Liver (tissue), 9 donors: ENCODE results near the gene MAP3K3. TPM values are rescaled to one million over a fixed set of nuclear protein-coding genes. Genes with fewer than 3 reads are reported as not detected.

Source experiments
- DNase-seq: peaks from one replicate; pipeline ENCODE4 v3.0.0-alpha.2; 2017; ENCODE audit warnings: low spot score
- H3K27ac ChIP-seq, 2 donors: one replicate each; pipeline ENCODE4 v1.7.0; 2013; ENCODE audit warnings: inconsistent platforms in 2 of 2, low read length in 2 of 2, control low read depth in 1 of 2, low read depth in 1 of 2, mild to moderate bottlenecking in 1 of 2
- H3K27me3 ChIP-seq, 4 donors: one replicate each; pipeline versions ENCODE4 v1.6.1 to v1.7.0; 2013; ENCODE audit warnings: low read length in 3 of 4, inconsistent platforms in 1 of 4, mild to moderate bottlenecking in 1 of 4, moderate library complexity in 1 of 4; ENCODE audit not compliant: control insufficient read depth in 4 of 4, insufficient read depth in 4 of 4
- H3K36me3 ChIP-seq, 4 donors: one replicate each; pipeline versions ENCODE4 v1.6.1 to v1.7.0; 2013; ENCODE audit warnings: low read length in 3 of 4, mild to moderate bottlenecking in 3 of 4, low read depth in 1 of 4, moderate library complexity in 1 of 4; ENCODE audit not compliant: control insufficient read depth in 4 of 4, insufficient read depth in 3 of 4
- H3K4me1 ChIP-seq, 4 donors: one replicate each; pipeline versions ENCODE4 v1.6.1 to v1.7.0; 2013; ENCODE audit warnings: low read length in 3 of 4, mild to moderate bottlenecking in 3 of 4, moderate library complexity in 1 of 4; ENCODE audit not compliant: control insufficient read depth in 4 of 4, insufficient read depth in 4 of 4
- H3K4me3 ChIP-seq, 3 donors: one replicate each; pipeline versions ENCODE4 v1.6.1 to v1.7.0; 2013; ENCODE audit warnings: low read length in 3 of 3, control low read depth in 1 of 3, low read depth in 1 of 3, mild to moderate bottlenecking in 1 of 3
- H3K9ac ChIP-seq, 2 donors: one replicate each; pipeline ENCODE4 v1.7.0; 2013; ENCODE audit warnings: low read length in 2 of 2, mild to moderate bottlenecking in 2 of 2, moderate library complexity in 2 of 2, control low read depth in 1 of 2, low read depth in 1 of 2
- H3K9me3 ChIP-seq, 4 donors: one replicate each; pipeline versions ENCODE4 v1.6.1 to v1.7.0; 2013; ENCODE audit warnings: low read length in 3 of 4; ENCODE audit not compliant: control insufficient read depth in 4 of 4
- EGR1 ChIP-seq, 2 donors: IDR thresholded peaks; 2 replicates each; pipeline ENCODE4 v1.6.1; 2016 to 2018; ENCODE audit warnings: antibody characterized with exemption in 2 of 2, low read depth in 2 of 2
- FOXA1 ChIP-seq: IDR thresholded peaks from 2 replicates; pipeline ENCODE4 v1.6.1; 2016; ENCODE audit warnings: antibody characterized with exemption
- FOXA2 ChIP-seq: IDR thresholded peaks from 2 replicates; pipeline ENCODE4 v1.6.1; 2016; ENCODE audit warnings: antibody characterized with exemption
- GABPA ChIP-seq, 2 donors: IDR thresholded peaks in 1 of 2; conservative IDR thresholded peaks in 1 of 2; 2 replicates each; pipeline ENCODE4 v1.6.1; 2016; ENCODE audit warnings: antibody characterized with exemption in 2 of 2, mild to moderate bottlenecking in 1 of 2, moderate library complexity in 1 of 2
- HNF4A ChIP-seq, 2 donors: conservative IDR thresholded peaks; 2 replicates each; pipeline ENCODE4 v1.6.1; 2016; ENCODE audit warnings: antibody characterized with exemption in 2 of 2, mild to moderate bottlenecking in 2 of 2
- HNF4G ChIP-seq: IDR thresholded peaks from 2 replicates; pipeline ENCODE4 v1.6.1; 2016; ENCODE audit warnings: antibody characterized with exemption
- JUND ChIP-seq, 2 donors: IDR thresholded peaks; 2 replicates each; pipeline ENCODE4 v1.6.1; 2016; ENCODE audit warnings: antibody characterized with exemption in 2 of 2
- NR2F2 ChIP-seq: IDR thresholded peaks from 2 replicates; pipeline ENCODE4 v1.6.1; 2016; ENCODE audit warnings: antibody characterized with exemption
- RAD21 ChIP-seq, 2 donors: IDR thresholded peaks; 2 replicates each; pipeline ENCODE4 v1.6.1; 2016; ENCODE audit warnings: antibody characterized with exemption in 2 of 2, mild to moderate bottlenecking in 2 of 2
- RXRA ChIP-seq, 2 donors: IDR thresholded peaks; 2 replicates each; pipeline ENCODE4 v1.6.1; 2017 to 2018; ENCODE audit warnings: antibody characterized with exemption in 2 of 2, mild to moderate bottlenecking in 1 of 2
- SP1 ChIP-seq: IDR thresholded peaks from 2 replicates; pipeline ENCODE4 v1.6.1; 2018; ENCODE audit warnings: antibody characterized with exemption, mild to moderate bottlenecking
- TAF1 ChIP-seq: conservative IDR thresholded peaks from 2 replicates; pipeline ENCODE4 v1.6.1; 2016; ENCODE audit warnings: antibody characterized with exemption, mild to moderate bottlenecking
- WGBS: extraction: QIAGEN DNeasy Blood & Tissue Kit; methylation state at CpG from one replicate; pipeline ENCODE4 v1.1.7; 2013; 5-methylcytosine and 5-hydroxymethylcytosine counted together
- polyA plus RNA-seq, 2 donors: library from polyadenylated mRNA; stranded (reverse) in 1 of 2; unstranded in 1 of 2; fragments of 200-250 nt in 1 of 2; fragments of >200 nt in 1 of 2; fragmentation: Nextera tagmentation in 1 of 2; extraction: Ambion mirVana in 1 of 2; gene quantifications; one replicate each; pipeline versions ENCODE4 v1.2.1 to v1.2.3, GENCODE V29; 2013 to 2015
- total RNA-seq, 2 donors: library from RNA; depleted of rRNA; stranded (reverse); fragments of >200 nt; gene quantifications; one replicate each; pipeline ENCODE4 v1.2.3, GENCODE V29; 2014
- TF ChIP-seq, protein P1 (sequence below): fragments of 150-350 bp; IDR thresholded peaks from 2 replicates; pipeline ENCODE4 v1.5.1; 2017; ENCODE audit warnings: improper control_type of control experiment, low read depth, low read length; ENCODE audit not compliant: missing input control
- TF ChIP-seq, protein P2 (sequence below): IDR thresholded peaks from 2 replicates; pipeline ENCODE4 v1.6.1; 2016; ENCODE audit warnings: antibody characterized with exemption
- TF ChIP-seq, protein P3 (sequence below): IDR thresholded peaks from 2 replicates; pipeline ENCODE4 v1.6.1; 2016; ENCODE audit warnings: antibody characterized with exemption, mild to moderate bottlenecking
- TF ChIP-seq, protein P4 (sequence below): IDR thresholded peaks from 2 replicates; pipeline ENCODE4 v1.6.1; 2016; ENCODE audit warnings: antibody characterized with exemption
- TF ChIP-seq, protein P5 (sequence below): IDR thresholded peaks from 2 replicates; pipeline ENCODE4 v1.6.1; 2016; ENCODE audit warnings: antibody characterized with exemption
- donor health status: healthy.
- donor health status: healthy.
- donor health status: healthy.
- donor health status: healthy.
- donor health status: healthy.

Gene MAP3K3
- total and polyA plus RNA-seq, 4 donors, result 3.9 to 28.7 (median 11.0) TPM

DNA sequence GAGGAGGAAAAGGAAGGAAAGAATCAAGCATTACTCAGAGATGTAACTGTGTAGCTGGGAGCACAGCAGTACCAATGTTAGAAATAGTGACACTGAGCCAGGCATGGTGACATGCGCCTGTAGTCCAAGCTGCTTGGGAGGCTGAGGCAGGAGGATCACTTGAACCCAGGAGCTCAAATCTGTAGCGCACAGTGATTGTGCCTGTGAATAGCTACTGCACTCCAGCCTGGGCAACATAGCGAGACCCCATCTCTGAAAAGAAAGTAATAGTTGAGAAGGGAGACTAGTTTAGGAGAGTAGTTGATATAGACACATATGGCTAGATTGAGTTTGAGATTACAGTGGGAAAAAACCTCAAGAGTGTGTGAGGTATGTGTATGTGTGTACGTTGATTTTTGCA, 17.8 kb downstream of the MAP3K3 start:
- H3K9ac ChIP-seq, result no peak overlapping the region
- WGBS, result 98% methylated on average over 4 of the region's 4 CpGs
- TF ChIP-seq FOXA1 (no peak), HNF4A (conservative IDR thresholded peaks at IDR 0.05) (no peak), TAF1 (no peak), JUND (IDR thresholded peaks at IDR 0.05) (no peak), FOXA2 (no peak)
- TF ChIP-seq, protein P1, sequence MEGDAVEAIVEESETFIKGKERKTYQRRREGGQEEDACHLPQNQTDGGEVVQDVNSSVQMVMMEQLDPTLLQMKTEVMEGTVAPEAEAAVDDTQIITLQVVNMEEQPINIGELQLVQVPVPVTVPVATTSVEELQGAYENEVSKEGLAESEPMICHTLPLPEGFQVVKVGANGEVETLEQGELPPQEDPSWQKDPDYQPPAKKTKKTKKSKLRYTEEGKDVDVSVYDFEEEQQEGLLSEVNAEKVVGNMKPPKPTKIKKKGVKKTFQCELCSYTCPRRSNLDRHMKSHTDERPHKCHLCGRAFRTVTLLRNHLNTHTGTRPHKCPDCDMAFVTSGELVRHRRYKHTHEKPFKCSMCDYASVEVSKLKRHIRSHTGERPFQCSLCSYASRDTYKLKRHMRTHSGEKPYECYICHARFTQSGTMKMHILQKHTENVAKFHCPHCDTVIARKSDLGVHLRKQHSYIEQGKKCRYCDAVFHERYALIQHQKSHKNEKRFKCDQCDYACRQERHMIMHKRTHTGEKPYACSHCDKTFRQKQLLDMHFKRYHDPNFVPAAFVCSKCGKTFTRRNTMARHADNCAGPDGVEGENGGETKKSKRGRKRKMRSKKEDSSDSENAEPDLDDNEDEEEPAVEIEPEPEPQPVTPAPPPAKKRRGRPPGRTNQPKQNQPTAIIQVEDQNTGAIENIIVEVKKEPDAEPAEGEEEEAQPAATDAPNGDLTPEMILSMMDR, result no peak
- H3K4me3 ChIP-seq, result no peak overlapping the region
- no peak for DNase-seq
- no peaks in the 10 kb centered on the region for H3K27me3 ChIP-seq
- H3K27ac ChIP-seq, result no peak overlapping the region
- H3K36me3 ChIP-seq, result peaks cover 0 to 10% (median 2%) of the 10 kb centered on the region in 4 donors
- no peaks in the 10 kb centered on the region for H3K9me3 ChIP-seq
- no peaks in the 10 kb centered on the region for H3K4me1 ChIP-seq

DNA sequence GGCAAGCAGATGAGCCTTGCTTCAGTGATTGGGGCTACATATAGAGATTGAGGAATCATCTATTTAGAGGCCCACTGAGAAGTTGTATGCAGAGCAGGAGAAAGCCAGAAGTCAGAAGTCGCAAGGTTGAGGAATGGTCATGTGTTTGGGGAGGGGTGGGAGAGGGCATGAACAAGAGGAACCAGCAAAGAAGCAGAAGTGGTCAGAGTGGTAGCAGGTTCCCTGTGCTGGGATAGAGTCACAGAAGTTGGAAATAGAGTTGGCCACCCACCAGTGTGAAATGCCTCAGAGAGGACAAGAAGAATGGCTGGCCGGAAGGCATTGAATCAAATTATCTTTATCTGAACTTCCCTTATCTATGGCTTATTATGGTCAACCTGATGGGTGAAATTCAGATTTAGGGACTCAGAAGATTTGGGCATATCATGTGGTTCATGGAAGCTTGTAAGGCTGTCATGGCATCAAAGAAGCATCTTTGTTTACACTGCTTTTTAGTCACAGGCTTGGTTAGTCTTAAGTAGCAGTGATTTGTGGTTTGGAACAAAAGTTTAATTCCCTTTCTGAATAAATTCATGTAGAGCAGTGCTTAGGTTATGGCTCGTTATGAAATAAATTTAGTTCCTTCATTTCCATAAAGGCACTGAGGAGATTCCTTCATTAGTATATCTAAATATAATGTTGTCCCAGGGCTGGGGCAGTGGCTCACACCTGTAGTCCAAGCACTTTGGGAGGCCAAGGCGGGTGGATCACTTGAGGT, 19.7 kb downstream of the MAP3K3 start:
- Histone ChIP-seq H3K9me3 (no peaks in the 10 kb centered on the region), H3K4me3 (no peak overlapping the region), H3K27me3 (no peaks in the 10 kb centered on the region), H3K27ac (no peak overlapping the region), H3K36me3 (peaks cover 2 to 13% (median 8%) of the 10 kb centered on the region in 4 donors), H3K4me1 (no peaks in the 10 kb centered on the region), H3K9ac (no peak overlapping the region)
- DNase-seq, result no peak
- 92% methylated on average over 4 of the region's 4 CpGs for WGBS
- TF ChIP-seq RXRA (IDR thresholded peaks at IDR 0.05) (no peak), FOXA2 (no peak), SP1 (no peak), RAD21 (IDR thresholded peaks at IDR 0.05) (no peak)
- TF ChIP-seq, protein P2, sequence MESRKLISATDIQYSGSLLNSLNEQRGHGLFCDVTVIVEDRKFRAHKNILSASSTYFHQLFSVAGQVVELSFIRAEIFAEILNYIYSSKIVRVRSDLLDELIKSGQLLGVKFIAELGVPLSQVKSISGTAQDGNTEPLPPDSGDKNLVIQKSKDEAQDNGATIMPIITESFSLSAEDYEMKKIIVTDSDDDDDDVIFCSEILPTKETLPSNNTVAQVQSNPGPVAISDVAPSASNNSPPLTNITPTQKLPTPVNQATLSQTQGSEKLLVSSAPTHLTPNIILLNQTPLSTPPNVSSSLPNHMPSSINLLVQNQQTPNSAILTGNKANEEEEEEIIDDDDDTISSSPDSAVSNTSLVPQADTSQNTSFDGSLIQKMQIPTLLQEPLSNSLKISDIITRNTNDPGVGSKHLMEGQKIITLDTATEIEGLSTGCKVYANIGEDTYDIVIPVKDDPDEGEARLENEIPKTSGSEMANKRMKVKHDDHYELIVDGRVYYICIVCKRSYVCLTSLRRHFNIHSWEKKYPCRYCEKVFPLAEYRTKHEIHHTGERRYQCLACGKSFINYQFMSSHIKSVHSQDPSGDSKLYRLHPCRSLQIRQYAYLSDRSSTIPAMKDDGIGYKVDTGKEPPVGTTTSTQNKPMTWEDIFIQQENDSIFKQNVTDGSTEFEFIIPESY, result no peak

DNA sequence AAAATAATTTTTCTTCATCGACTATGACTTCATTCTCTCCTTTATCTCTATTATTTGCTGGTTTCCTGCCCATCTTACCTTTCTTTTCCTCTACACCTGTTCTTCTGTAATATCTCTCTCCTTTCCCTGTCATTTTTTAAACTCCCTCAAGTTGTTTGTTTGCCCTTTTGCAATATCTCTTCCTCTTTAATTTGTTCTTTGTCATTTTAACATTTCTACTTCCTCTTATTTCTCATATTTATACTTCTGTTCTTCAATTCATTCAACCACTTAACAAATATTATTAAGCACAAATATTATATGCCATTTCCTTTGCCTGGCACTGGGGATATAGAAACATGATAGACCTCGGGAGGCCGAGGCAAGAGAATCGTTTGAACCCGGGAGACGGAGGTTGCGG, 22.6 kb downstream of the MAP3K3 start:
- no peak overlapping the region for H3K4me3 ChIP-seq
- DNase-seq, result no peak
- H3K9me3 ChIP-seq, result no peaks in the 10 kb centered on the region
- no peak overlapping the region for H3K27ac ChIP-seq
- H3K27me3 ChIP-seq, result no peaks in the 10 kb centered on the region
- H3K36me3 ChIP-seq, result peaks cover 2 to 13% (median 9%) of the 10 kb centered on the region in 4 donors
- WGBS, result 94% methylated on average over 7 of the region's 7 CpGs
- H3K9ac ChIP-seq, result no peak overlapping the region
- H3K4me1 ChIP-seq, result peaks cover 0 to 2% (median under 1%) of the 10 kb centered on the region in 4 donors
- TF ChIP-seq HNF4G (no peak), TAF1 (no peak), HNF4A (conservative IDR thresholded peaks at IDR 0.05) (no peak), RXRA (IDR thresholded peaks at IDR 0.05) (no peak), SP1 (no peak), GABPA (IDR thresholded peaks at IDR 0.05 in 1 of 2, conservative IDR thresholded peaks at IDR 0.05 in 1 of 2) (no peak), FOXA2 (no peak), NR2F2 (no peak), EGR1 (IDR thresholded peaks at IDR 0.05; ENCODE audit: low read depth in 2 of 2) (no peak), RAD21 (IDR thresholded peaks at IDR 0.05) (no peak), FOXA1 (no peak), JUND (IDR thresholded peaks at IDR 0.05) (no peak)
- TF ChIP-seq, protein P3, sequence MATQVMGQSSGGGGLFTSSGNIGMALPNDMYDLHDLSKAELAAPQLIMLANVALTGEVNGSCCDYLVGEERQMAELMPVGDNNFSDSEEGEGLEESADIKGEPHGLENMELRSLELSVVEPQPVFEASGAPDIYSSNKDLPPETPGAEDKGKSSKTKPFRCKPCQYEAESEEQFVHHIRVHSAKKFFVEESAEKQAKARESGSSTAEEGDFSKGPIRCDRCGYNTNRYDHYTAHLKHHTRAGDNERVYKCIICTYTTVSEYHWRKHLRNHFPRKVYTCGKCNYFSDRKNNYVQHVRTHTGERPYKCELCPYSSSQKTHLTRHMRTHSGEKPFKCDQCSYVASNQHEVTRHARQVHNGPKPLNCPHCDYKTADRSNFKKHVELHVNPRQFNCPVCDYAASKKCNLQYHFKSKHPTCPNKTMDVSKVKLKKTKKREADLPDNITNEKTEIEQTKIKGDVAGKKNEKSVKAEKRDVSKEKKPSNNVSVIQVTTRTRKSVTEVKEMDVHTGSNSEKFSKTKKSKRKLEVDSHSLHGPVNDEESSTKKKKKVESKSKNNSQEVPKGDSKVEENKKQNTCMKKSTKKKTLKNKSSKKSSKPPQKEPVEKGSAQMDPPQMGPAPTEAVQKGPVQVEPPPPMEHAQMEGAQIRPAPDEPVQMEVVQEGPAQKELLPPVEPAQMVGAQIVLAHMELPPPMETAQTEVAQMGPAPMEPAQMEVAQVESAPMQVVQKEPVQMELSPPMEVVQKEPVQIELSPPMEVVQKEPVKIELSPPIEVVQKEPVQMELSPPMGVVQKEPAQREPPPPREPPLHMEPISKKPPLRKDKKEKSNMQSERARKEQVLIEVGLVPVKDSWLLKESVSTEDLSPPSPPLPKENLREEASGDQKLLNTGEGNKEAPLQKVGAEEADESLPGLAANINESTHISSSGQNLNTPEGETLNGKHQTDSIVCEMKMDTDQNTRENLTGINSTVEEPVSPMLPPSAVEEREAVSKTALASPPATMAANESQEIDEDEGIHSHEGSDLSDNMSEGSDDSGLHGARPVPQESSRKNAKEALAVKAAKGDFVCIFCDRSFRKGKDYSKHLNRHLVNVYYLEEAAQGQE, result no peak
- TF ChIP-seq, protein P4, sequence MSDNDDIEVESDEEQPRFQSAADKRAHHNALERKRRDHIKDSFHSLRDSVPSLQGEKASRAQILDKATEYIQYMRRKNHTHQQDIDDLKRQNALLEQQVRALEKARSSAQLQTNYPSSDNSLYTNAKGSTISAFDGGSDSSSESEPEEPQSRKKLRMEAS, result no peak
- TF ChIP-seq, protein P5, sequence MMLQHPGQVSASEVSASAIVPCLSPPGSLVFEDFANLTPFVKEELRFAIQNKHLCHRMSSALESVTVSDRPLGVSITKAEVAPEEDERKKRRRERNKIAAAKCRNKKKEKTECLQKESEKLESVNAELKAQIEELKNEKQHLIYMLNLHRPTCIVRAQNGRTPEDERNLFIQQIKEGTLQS, result no peak
- TF ChIP-seq, protein P2, result no peak
